Activated CD4-positive, alpha-beta T cell treated with anti-CD3 and anti-CD28 coated beads, Interleukin-2, amount 50 U/mL, for 4 hours (primary cell): ENCODE data around the gene SNTG2.
A peak's percentile ranks its signal among the peaks of the same experiment; 100 is the strongest.

Experiments used
- DNase-seq, 2 experiments: peaks; one replicate each; pipeline ENCODE4 v3.0.0-alpha.2; 2020

SNTG2 gene

DNA sequence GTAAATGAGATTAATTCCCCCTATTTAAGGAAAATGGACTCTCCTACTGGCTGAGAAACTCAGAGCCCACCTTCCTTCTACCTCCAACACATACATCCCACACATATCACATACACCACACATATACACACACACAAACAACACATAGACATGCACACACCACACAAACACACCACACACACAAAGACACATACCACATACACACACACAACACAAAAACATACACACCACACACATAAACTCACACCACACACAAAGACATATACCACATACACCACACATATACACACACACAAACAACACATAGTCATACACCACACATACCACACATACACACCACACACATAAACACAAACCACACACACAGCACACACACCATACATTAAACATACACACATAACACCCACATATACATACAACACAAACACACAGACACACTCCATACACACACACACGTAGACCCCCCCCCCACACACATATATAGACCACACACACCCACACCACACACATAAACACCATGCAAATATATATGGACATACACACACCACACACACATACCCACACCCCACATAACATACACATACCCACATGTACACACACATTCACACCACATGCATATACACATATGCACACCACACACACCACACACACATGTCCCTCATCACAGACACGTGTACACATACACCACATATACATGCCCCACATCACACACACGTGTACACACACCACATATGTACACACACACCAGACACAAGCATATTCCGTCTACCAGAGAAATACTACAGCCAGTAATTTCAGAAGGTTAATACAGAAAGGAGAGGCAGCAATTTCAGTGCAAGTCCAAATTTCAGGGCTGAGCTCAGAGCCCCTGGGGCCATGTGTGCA is 204.3 kb downstream of the SNTG2 start:
- DNase-seq = no peak

DNA sequence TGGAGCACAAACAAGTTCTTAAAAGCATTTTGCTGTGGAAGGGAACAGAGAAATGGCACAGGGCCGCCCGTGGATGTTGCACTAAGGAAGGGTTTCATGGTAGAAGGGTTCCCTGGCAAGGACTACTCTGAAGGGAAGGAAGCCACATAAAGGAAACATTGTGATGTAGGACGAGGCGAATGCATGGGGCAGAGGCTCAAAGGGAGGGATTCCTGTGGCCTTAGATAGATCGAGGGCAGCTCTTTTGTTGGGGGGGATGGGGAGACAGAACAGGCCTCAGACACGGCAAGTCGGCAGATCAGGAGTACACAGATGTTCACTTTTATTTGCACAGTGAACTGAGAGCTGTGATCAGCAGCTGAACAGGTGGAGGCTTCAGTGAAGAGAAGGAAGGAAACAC is 205.4 kb downstream of the SNTG2 start:
- DNase-seq = no peak

DNA sequence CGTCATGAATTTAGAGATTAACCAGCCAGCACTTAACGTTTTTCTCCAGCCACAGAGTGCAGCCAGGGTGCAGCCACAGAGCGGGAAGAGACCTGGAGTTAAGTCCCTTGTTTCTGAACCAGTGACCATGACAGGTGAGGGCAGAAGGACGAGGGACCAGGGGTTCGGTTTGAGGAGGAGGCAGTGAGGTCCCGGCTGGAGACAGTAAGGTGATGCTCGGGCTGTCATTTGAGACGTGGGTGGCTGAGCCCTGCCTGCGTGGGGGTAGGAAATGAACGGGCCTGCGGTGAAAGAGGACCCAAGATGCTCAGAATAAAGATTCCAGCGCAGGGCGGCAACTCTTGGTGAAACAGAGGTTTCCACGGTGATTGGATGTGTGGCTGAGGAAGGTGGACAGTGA is 205.9 kb downstream of the SNTG2 start:
- DNase-seq = no peak

DNA sequence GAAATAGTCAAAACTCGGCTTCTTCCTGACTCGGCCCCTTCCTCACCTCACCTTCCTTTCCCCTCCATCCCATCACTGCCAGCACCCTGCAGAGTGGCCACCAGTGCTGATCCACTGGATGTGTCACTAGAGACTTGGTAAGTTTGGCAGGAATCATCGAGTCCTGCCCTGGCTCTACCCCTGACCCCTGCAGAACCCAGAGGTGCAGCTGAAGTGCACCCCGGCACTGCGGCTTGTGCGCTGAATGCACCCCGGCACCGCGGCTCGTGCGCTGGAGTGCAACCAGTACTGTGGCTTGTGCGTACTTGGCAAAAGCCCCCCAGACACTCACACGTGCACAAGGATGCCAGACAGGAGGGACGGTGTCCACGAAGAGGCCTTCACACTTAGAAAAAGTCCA is 206.5 kb downstream of the SNTG2 start:
- DNase-seq = no peak

DNA sequence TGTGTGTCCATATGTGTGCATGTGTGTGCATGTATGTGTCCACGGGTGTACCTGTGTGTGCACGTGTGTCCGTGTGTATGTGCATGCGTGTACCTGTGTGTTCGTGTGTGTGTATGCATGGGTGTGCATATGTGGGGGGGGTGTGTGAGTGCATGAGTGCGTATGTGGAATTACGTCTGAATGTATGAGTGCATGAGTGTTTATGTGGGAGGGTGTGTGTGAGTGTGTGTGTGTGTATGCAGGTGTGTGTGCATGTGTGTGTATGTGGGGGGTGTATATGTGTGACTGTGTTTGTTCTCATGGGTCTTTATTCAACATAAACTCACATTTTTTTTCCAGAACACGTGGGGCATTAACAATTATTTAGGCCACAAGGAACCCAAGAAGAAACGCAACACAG is 208.4 kb downstream of the SNTG2 start:
- no peak for DNase-seq

DNA sequence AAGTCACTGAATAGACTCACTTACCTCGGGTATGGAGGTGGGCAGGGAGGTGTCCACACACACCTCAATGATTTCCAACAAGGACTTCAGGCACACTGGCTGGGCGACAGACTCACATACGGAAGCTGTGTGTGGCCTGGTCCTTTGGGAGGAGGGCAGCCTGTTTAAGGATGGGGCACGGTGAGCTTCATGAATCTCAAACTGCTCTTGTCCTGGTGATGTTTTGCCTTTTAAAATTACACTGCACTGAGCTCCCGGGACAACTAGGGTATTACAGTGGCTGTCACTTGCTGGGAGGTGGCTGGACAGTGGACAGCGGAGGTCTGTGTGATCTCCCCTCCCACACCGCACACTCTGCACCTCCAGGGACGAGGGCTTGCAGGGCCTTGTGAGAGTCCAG is 211.6 kb downstream of the SNTG2 start:
- DNase-seq = no peak

DNA sequence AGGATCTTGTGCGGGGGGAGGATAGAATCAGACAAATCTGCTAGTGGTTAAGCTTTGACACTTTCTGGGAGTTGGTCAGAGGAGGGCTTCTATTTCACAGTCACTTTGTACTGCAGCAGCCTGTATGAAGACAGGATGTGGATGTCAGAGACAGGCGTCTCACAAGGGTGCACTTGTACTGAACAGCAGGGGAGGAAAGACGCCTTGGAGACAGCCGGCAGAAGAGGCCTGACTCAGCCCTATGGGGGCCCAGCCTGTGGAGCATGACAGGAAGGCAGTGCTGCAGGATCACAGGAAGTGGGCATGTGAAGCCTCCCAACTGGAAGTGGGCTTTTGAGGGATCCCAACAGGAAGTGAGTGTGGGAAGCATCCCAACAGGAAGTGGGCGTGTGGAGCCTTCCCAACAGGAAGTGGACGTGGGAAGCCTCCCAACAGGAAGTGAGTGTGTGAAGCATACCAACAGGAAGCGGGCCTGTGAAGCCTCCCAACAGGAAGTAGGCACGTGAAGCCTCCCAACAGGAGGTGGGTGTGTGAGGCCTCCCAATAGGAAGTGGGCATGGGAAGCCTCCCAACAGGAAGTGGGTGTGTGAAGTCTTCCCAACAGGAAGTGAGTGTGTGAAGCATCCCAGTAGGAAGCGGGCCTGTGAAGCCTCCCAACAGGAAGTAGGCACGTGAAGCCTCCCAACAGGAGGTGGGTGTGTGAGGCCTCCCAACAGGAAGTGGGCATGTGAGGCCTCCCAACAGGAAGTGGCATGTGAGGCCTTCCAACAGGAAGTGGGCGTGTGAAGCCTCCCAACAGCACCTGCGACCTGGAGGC is 212.3 kb downstream of the SNTG2 start:
- peak; percentile 19 to 27 for DNase-seq

DNA sequence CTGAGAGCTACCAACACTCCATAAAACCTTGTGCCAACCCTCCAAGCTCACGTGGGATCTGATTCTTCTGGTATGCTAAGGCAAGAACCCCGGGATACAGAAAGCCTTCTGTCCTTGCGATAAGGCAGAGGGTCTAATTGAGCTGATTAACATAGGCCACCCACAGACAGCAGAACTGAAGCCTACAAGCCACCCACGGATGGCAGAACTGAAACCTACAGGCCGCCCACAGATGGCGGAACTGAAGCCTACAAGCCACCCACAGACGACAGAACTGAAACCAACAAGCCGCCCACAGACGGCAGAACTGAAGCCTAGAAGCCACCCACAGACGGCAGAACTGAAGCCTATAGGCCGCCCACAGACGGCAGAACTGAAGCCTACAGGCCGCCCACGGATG is 216.3 kb downstream of the SNTG2 start:
- no peak for DNase-seq

DNA sequence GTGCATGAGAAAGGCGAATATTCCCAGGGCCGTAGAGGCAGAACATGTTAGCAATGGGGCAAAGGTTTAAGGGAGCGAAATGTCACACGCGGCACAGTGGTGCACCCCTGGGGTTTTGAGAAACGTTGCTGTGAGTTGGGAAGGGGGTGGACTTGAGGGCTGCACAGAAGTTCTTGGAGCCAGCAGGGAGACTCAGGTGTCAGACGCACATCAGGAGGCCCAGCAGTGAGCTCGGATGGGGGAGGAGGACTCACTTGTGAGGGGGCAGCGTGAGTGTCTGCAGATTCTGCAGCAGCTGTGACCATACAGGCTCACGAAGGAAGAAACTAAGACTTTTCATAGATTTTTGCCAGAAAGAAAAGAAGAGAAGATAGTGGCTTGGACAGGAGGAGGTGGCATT is 218.2 kb downstream of the SNTG2 start:
- DNase-seq = no peak

DNA sequence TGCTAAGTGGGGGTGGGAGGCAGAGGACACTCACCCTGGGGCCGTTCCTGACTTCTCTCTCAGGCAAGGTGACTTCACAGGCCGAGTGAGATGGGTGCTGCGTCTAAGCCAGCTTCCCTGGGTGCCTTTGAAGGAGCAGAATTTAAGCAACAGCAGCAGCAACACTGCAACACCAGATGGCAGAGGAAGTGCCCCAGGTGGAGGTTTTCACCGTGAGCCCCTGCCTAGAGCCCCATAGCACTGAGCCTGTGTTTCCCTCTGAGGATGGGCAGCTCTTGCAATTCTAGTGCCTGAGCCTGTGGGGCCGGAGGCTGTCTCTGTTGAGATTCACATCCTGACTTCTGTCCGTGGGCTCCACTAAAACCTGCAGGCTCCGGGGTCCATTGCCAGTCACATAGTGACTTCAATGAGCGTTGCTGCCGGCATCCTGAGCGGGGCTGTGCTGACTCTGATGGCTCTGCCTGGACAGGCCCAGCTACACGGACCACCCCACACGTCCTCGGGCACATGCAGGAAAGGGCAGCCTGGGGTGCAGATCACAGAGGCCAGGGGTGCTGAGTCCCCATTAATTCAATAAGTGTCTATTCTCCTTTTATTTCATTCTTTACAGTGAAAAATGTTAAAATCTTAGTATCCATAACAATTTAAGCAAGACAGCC is 218.8 kb downstream of the SNTG2 start:
- DNase-seq = no peak

DNA sequence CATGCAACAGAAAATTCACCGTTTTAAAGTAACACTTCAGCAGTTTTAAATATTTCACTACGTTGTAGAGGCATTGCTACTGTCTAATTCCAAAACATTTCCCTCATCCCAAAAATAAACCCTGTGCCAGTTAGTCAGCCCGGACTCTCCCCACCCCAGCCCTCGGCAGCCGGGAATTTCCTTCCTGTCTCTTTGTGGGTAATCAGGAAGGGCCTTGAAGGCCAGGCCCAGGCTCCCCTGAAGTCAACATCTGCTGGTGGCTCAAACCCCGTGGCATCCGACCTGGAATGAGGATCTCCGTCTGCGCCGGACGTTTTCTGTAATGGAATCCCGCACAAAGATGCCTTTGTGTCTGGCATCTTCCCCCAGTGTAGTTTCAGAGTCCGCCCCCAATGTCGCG is 219.6 kb downstream of the SNTG2 start:
- DNase-seq = no peak

DNA sequence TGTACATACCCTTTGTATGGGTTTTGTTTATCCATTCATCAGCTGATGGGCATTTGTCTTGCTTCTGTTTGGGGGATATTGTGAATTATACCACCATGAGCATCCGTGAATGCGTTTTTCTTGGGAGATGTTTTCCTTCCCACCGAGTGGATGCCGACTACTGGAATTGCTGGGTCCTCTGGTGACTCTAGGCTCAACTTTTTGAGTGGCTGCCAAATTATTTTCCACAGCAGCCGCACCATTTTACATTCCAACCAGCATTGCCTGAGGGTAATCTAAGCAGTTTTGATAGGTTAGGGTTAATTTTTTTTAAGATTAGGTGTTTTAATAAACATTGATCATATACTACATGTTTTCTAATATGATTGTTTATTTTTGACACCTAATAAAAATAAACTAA is 220.1 kb downstream of the SNTG2 start:
- no peak for DNase-seq

DNA sequence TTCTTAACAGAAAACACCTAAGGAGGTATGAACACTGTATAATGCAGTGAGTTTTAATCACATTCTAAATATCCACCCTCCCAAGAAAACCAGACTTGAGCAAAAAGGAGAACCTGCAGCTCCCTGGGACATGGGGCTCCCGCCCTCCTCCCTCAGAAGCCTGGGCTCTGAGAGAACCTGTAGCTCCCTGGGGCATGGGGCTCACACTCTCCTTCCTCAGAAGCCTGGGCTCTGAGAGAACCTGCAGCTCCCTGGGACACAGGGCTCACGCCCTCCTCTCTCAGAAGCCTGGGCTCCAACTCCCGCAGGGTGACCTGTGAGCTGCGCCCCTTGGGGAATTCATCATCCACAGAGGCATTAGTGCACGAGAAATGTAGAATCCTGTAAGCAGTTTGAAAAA is 222.9 kb downstream of the SNTG2 start:
- no peak for DNase-seq

DNA sequence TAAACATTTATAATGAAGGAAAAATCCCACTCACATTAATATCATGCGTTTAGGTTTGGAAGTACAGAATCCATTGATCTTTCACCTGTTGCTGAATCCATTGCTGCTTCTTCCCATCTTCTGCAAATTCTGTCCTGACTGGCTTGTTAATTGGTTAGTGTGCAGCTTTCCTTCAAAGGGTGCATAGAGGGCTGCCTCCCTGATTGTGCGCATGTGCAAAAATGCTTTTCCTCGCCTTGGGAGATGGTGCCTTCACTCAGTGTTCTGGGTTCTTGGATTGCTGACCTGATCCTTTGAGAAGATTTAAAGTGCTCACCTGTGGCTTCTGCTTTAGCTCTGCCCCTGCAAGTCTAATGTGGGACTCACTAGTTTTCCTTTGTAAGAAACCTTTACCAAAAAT is 231.2 kb downstream of the SNTG2 start:
- no peak for DNase-seq

DNA sequence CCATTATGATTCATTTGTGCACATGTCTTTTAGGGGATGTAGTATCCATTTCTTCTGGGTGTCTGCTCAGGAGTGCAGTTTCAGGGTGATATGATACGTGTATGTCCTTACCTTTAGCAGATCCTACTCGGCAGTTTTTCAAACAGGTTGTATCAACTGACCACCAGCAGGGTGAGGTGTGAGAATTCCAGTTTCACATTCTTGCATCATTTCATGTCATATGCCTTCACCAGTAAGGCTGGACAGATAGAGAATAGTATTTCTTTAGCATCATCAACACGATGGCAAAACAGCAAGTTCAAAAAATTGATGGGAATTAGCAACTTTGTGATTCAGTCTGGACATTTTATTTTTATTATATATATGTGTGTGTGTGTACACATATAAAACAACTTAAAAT is 232.7 kb downstream of the SNTG2 start:
- DNase-seq = no peak

DNA sequence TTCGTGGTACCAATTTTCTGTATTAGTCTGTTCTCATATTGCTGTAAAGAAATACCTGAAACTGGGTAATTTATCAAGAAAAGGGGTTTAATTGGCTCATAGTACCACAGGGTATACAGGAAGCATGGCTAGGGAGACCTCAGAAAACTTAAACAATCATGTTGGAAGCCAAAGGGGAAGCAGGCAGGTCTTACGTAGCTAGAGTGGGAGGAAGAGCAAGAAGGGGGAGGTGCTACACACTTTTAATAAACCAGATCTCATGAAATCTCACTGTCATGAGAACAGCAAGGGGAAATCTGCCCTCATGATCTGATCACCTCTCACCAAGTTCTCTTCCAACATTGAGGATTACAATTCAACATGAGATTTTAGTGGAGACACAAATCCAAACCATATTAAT is 235.8 kb downstream of the SNTG2 start:
- no peak for DNase-seq

DNA sequence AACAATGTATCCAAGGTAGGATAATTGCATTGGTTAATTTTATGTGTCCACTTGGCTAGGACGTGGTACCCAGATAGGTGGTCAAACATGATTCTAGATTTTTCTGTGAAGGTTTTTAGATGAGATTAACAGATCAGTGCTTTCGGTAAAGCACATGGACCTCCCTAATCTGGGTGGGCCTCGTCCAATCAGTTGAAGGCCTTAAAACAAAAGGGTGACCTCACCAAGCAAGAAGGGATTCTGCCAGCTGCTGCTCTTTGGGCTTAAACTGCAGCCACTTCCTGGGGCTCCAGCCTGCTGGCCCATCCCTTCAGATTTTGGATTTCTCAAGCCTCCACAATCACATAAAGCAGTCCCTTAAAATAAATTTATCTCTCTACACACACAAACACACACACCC is 236.5 kb downstream of the SNTG2 start:
- no peak for DNase-seq

DNA sequence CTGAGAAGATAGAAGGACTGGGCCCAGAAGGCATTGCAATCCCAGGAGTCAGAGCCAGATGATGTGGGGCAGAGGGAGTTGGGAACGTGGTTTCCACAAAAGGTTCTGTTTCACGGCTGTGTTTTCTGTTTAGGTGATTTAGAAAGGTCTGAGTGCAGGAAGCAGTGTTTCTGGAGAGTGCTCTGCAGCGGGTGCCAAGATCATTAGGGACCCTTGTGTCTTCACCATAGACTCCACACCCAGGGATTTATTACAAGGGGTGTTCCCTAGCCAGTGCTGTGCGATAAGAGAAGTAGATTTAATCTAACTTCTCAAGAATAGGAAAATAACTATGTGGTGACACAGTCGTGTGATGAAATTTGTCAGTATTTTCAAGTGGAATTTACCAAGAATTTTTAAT is 241.5 kb downstream of the SNTG2 start:
- no peak for DNase-seq

DNA sequence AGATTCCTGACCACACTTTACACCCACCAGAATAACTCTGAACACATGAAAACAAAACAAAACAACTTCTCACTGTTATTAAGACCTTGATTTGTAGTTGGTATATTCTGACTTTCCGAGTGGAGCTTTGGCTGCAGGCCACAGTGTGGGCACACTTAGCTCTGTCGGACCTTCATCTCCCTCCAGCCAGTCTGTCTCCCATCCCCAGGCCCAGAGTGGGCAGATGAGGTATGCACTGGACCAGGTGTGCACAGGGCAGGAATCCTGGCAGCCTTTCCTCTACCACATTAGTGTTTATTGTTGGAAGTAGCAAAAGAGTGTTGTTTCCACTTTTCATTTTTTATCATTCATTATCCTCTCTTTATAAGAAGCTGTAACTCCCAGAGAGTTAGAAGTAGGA is 243.2 kb downstream of the SNTG2 start:
- DNase-seq = no peak

DNA sequence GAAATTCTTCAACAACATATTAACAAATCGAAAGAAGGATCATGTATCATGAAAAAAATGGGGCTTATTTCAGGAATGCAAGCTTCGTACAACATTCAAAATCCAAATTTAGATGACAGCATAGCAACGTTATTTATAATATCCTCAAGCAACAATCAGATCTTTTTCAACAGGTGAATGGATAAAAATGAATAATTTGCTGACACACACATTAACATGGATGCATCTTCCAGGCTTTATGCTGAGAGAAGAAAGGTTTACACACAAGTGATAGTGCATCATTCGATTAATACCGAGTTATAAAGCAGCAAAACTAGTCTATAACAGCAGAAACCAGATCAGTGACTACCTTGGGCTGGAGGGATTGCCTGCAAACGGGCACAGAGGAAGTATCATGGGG is 253.1 kb downstream of the SNTG2 start:
- no peak for DNase-seq

DNA sequence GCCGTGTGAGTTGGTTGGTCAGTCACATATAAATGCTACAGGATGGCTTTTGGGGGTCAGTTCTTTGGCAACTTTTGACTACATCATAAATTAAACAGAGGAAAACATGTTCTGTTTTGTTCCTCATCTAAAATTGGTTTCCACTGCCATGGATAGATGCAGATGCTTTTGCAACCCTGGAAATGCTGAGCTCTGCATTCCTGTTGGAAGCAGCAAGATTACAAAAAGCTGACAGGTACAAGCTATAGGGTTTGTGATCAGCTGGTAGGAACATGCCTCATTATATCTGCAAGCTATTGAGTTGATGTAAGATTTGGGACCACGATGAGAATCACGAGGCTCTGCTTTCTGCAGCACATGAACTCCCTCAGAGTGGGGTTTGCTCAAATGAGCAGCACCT is 255.2 kb downstream of the SNTG2 start:
- no peak for DNase-seq

DNA sequence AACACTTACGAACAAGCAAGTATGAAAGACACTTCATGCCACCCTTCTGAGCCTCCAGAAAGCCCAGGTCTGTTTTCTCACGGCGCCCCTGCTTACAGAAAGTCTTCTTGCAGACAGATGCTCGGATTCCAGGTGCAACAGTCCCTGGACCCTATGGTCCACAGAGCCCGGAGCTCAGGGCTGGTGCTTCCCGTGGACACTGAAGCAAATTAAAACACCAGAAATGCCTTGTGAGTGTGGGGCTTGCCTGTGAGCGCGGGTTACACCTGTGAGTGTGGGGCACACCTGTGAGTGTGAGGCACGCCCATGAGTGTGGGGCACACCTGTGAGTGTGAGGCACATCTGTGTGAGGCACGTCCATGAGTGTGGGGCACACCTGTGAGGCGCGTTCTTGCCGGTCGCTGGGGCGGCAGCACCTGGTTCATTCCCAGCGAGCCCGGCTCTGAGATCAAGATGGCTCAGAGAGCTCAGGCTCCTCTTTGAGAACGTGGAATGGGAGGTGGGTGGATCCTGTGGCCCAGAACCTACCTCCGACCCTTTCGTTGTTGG is 257.4 kb downstream of the SNTG2 start:
- no peak for DNase-seq

DNA sequence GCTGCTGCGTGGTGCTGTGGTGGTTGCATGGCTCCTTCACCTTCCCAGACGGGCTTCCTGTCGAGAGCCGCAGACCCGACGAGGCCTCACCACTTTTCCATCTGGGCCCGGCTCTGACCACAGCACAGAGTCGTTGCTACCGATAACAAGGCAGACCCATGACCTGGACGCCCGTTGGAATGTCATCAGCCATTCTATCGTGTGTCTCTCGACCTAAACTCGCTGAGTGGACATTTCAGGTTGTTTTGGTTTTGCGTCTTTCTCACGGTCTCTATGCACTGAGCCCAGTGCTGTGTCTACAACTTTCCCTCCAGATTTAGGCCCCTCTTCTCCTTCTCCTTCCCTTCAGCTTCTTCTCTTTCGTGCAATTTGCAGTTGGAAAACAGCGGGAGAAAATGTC is 257.9 kb downstream of the SNTG2 start:
- no peak for DNase-seq

DNA sequence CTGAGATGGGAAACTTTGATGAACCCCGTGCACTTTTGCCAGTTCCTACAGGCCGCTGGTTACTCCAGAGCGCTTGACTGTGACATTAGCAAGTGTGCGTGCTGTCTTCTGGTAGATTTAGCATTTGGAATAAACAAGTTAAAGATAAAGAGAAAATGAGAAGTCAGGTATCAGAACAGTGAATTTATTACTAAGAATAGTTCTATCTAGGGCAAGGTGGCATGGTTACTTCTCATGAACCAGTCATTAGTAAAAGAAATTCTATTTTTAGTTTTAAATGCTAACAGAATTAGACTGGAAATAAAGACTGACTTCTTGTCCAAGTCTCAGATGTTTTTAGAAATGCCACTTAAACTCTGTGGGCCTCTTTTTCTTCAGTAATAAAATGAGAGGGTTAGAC is 258.6 kb downstream of the SNTG2 start:
- no peak for DNase-seq
